Measurements from ENCODE around the gene THBS3. TPM values are rescaled to one million over a fixed set of nuclear protein-coding genes. Genes with fewer than 3 reads are reported as not detected.

THBS3 gene
- total and polyA plus RNA-seq, 9 of the 15 experiments (the other 6 are each of a cell fraction or from before 2014, with no cell fraction given): 0.59 to 8.3 (median 3.2) TPM

DNA sequence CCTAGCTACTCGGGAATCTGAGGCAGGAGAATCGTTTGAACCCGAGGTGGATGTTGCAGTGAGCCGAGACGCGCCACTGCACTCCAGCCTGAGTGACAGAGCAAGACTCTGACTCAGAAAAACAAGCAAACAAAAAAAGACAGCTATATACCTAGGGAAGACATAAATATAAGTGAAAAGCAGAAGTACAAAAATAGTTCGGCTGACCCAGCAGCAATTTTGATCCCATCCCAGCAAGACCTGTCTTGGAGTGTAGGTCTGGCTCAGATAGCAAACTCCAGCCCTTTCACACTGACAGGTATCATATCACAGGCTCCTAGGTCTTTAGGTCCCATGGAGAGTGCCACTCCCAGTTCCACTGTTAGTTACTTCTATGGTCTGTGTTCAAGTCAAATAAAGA is 15.3 kb upstream of the THBS3 start:
- peaks cover 33 to 47% of the 10 kb centered on the region in 2 experiments for H3K4me1 ChIP-seq (replicated peaks in 1 of 2; ENCODE audit: control insufficient read depth in 2 of 2, insufficient read depth in 2 of 2, low read length in 2 of 2)
- 28% methylated on average over 7 of the region's 7 CpGs for WGBS (ENCODE audit: insufficient coverage, low coverage, missing lambda C conversion rate)
- peak overlapping the region in 1 of 2 experiments; percentile 26; a peak in 1 of 4 replicates for H3K9ac ChIP-seq (ENCODE audit: insufficient read depth in 1 of 2, low read depth in 2 of 2, low read length in 2 of 2)
- ATAC-seq (no peak), DNase-seq (ENCODE audit: extremely low read depth in 1 of 4, low spot score in 3 of 4) (peak in 3 of 4 experiments; percentile 6 to 57 (median 18)), FAIRE-seq (no peak)
- no peak overlapping the region for H3K4me3 ChIP-seq
- H3K4me2 ChIP-seq (ENCODE audit: insufficient read depth, low read length): no peak overlapping the region; the same call in 1 of the 2 replicates
- peak overlapping the region; percentile 42; the same call in 2 of the 3 replicates for H3K27ac ChIP-seq (ENCODE audit: extremely low read depth, low read depth, low read length)
- no peaks in the 10 kb centered on the region; the same call in 2 of the 3 replicates for H3K36me3 ChIP-seq (ENCODE audit: control insufficient read depth, insufficient read depth, low read length)
- H2AFZ ChIP-seq (ENCODE audit: low read depth, low read length): no peak overlapping the region
- H3K9me1 ChIP-seq (ENCODE audit: control insufficient read depth, insufficient read depth, low read length): no peaks in the 10 kb centered on the region
- POLR2A ChIA-PET: interaction anchor here (0.7 to 0.8 kb wide), 2 partner anchors 13 to 21 kb away, joined by 4 read pairs; no protein-coding TSS in a partner anchor
- H3K27me3 ChIP-seq (ENCODE audit: control insufficient read depth in 2 of 2, insufficient read depth in 2 of 2, low read length in 2 of 2): no peaks in the 10 kb centered on the region
- H3K9me3 ChIP-seq (replicated peaks; ENCODE audit: control insufficient read depth, insufficient read depth, low read depth, low read length): no peaks in the 10 kb centered on the region
- in situ Hi-C loops (cut with MboI) (no loop called here), intact Hi-C loops (cut with micrococcal nuclease) (no loop called here)
- BruUV-seq (replicated peaks): no TSS peak
- CTCF ChIA-PET (ENCODE audit: low intra/inter-chr PET ratio): no interaction called here
- no peaks in the 10 kb centered on the region for H4K20me1 ChIP-seq (replicated peaks; ENCODE audit: control insufficient read depth, insufficient read depth, low read length)
- H3K79me2 ChIP-seq (ENCODE audit: control insufficient read depth, insufficient read depth, low read length): peaks cover 27% of the 10 kb centered on the region
- TF ChIP-seq SRSF1 (IDR thresholded peaks at IDR 0.05; ENCODE audit: low read depth, low read length) (no peak), CBX8 (IDR thresholded peaks at IDR 0.05; ENCODE audit: borderline replicate concordance, extremely low read depth, low read depth, low read length, poor library complexity, severe bottlenecking) (no peak), ZNF124 (CRISPR knock-in tag; IDR thresholded peaks at IDR 0.05) (no peak), SPI1 (IDR thresholded peaks at IDR 0.05; ENCODE audit: borderline replicate concordance, low read depth, low read length) (0 out of 2 replicates have a peak, but pooled peaks have one; percentile 45), BCOR (IDR thresholded peaks at IDR 0.05) (no peak), MBD2 (IDR thresholded peaks at IDR 0.05; ENCODE audit: borderline replicate concordance, low read depth) (no peak), FOXP1 (CRISPR knock-in tag; IDR thresholded peaks at IDR 0.05) (no peak), ZNF79 (CRISPR knock-in tag; IDR thresholded peaks at IDR 0.05; ENCODE audit: low read depth) (no peak), SOX6 (IDR thresholded peaks at IDR 0.05) (peak; percentile 33; the same call in 1 of the 2 replicates), HDAC1 (IDR thresholded peaks at IDR 0.05) (no peak), NR2C1 (IDR thresholded peaks at IDR 0.05) (no peak), NR2C1 (tag; IDR thresholded peaks at IDR 0.05) (no peak)
- TF ChIP-seq, protein P1, sequence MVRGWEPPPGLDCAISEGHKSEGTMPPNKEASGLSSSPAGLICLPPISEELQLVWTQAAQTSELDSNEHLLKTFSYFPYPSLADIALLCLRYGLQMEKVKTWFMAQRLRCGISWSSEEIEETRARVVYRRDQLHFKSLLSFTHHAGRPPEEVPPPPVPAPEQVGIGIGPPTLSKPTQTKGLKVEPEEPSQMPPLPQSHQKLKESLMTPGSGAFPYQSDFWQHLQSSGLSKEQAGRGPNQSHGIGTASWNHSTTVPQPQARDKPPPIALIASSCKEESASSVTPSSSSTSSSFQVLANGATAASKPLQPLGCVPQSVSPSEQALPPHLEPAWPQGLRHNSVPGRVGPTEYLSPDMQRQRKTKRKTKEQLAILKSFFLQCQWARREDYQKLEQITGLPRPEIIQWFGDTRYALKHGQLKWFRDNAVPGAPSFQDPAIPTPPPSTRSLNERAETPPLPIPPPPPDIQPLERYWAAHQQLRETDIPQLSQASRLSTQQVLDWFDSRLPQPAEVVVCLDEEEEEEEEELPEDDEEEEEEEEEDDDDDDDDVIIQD (CRISPR knock-in tag; IDR thresholded peaks at IDR 0.05): no peak
- TF ChIP-seq, protein P2, sequence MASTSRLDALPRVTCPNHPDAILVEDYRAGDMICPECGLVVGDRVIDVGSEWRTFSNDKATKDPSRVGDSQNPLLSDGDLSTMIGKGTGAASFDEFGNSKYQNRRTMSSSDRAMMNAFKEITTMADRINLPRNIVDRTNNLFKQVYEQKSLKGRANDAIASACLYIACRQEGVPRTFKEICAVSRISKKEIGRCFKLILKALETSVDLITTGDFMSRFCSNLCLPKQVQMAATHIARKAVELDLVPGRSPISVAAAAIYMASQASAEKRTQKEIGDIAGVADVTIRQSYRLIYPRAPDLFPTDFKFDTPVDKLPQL (IDR thresholded peaks at IDR 0.05; ENCODE audit: extremely low read depth, insufficient read length): no peak
- TF ChIP-seq, protein P3, sequence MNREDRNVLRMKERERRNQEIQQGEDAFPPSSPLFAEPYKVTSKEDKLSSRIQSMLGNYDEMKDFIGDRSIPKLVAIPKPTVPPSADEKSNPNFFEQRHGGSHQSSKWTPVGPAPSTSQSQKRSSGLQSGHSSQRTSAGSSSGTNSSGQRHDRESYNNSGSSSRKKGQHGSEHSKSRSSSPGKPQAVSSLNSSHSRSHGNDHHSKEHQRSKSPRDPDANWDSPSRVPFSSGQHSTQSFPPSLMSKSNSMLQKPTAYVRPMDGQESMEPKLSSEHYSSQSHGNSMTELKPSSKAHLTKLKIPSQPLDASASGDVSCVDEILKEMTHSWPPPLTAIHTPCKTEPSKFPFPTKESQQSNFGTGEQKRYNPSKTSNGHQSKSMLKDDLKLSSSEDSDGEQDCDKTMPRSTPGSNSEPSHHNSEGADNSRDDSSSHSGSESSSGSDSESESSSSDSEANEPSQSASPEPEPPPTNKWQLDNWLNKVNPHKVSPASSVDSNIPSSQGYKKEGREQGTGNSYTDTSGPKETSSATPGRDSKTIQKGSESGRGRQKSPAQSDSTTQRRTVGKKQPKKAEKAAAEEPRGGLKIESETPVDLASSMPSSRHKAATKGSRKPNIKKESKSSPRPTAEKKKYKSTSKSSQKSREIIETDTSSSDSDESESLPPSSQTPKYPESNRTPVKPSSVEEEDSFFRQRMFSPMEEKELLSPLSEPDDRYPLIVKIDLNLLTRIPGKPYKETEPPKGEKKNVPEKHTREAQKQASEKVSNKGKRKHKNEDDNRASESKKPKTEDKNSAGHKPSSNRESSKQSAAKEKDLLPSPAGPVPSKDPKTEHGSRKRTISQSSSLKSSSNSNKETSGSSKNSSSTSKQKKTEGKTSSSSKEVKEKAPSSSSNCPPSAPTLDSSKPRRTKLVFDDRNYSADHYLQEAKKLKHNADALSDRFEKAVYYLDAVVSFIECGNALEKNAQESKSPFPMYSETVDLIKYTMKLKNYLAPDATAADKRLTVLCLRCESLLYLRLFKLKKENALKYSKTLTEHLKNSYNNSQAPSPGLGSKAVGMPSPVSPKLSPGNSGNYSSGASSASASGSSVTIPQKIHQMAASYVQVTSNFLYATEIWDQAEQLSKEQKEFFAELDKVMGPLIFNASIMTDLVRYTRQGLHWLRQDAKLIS (CRISPR knock-in tag; IDR thresholded peaks at IDR 0.05): no peak
- TF ChIP-seq, protein P4, sequence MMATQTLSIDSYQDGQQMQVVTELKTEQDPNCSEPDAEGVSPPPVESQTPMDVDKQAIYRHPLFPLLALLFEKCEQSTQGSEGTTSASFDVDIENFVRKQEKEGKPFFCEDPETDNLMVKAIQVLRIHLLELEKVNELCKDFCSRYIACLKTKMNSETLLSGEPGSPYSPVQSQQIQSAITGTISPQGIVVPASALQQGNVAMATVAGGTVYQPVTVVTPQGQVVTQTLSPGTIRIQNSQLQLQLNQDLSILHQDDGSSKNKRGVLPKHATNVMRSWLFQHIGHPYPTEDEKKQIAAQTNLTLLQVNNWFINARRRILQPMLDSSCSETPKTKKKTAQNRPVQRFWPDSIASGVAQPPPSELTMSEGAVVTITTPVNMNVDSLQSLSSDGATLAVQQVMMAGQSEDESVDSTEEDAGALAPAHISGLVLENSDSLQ (IDR thresholded peaks at IDR 0.05): peak; percentile 92
